Suprapubic skin (tissue), 4 donors: Measurements from ENCODE around the gene ZNF512B. TPM values are rescaled to one million over a fixed set of nuclear protein-coding genes. Genes with fewer than 3 reads are reported as not detected.
A peak's percentile ranks its signal among the peaks of the same experiment; 100 is the strongest.

Experiments
- DNase-seq, 2 donors: peaks; one replicate each; pipeline ENCODE4 v3.0.0-alpha.2; 2019; ENCODE audit warnings: low spot score in 2 of 2
- H3K27ac ChIP-seq: fragments of 200-600 bp; sonication (generic); one replicate; pipeline ENCODE4 v1.5.1; 2019
- H3K27me3 ChIP-seq: fragments of 200-600 bp; sonication (generic); one replicate; pipeline ENCODE4 v1.5.1; 2019
- H3K36me3 ChIP-seq: fragments of 200-600 bp; sonication (generic); one replicate; pipeline ENCODE4 v1.5.1; 2019
- H3K4me1 ChIP-seq: fragments of 200-600 bp; sonication (generic); one replicate; pipeline ENCODE4 v1.5.1; 2019
- H3K4me3 ChIP-seq: fragments of 200-600 bp; sonication (generic); one replicate; pipeline ENCODE4 v1.5.1; 2019; ENCODE audit warnings: mild to moderate bottlenecking
- H3K9me3 ChIP-seq: fragments of 200-600 bp; sonication (generic); one replicate; pipeline ENCODE4 v1.5.1; 2019
- EP300 ChIP-seq: sonication (generic); formaldehyde crosslinking; IDR thresholded peaks from one replicate; pipeline ENCODE4 v1.6.1; 2017; ENCODE audit warnings: antibody characterized with exemption
- POLR2A ChIP-seq, 2 donors: fragments of 450-650 bp; IDR thresholded peaks; one replicate each; pipeline ENCODE4 v1.6.1; 2017; ENCODE audit warnings: antibody characterized with exemption in 2 of 2, mild to moderate bottlenecking in 2 of 2, moderate library complexity in 2 of 2
- POLR2AphosphoS5 ChIP-seq, 3 donors: sonication (generic); formaldehyde crosslinking; IDR thresholded peaks; one replicate each; pipeline ENCODE4 v1.6.1; 2017; ENCODE audit warnings: antibody characterized with exemption in 3 of 3
- WGBS: methylation state at CpG from one replicate; pipeline ENCODE4 v1.1.5; 2018; 5-methylcytosine and 5-hydroxymethylcytosine counted together
- total RNA-seq, 4 donors: library from RNA; depleted of rRNA; stranded (reverse); fragments of >200 nt; gene quantifications; one replicate each; pipeline ENCODE4 v1.1.0, GENCODE V29; 2016
- TF ChIP-seq, protein P1 (sequence below), 2 donors: fragments of 200-600 bp in 1 of 2; fragments of 450-650 bp in 1 of 2; sonication (generic) in 1 of 2; IDR thresholded peaks; one replicate each; pipeline ENCODE4 v1.5.1; 2016 to 2019; ENCODE audit warnings: antibody characterized with exemption in 2 of 2, mild to moderate bottlenecking in 1 of 2, moderate library complexity in 1 of 2

Gene ZNF512B
- total RNA-seq, 4 donors from 2014 or later, result 17.7 to 32.4 (median 24.3) TPM

DNA sequence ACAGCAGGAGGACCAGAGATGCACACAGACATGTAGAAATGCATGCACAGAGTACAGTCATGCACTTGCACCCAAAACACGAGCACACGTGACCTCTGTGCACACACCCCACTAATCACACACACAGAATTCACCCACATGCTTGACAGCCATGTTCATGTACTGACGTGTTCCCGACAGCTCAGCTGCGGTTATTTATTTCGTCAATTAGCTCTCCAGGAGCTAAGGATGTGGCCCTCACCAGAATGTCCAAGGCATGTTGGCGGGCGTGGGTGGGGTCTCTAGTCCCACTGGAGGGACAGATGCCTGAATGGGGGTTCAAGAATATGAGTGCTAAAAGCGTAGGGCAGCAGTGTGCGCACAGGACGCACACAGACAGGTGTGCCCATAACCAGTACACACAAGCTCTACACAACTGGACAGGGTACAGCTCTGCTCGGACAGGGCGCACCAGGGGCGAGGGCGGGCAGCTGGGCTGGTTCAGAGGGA, 10.6 kb upstream of the ZNF512B start:
- 87% methylated on average over 3 of the region's 15 CpGs for WGBS
- TF ChIP-seq EP300 (no peak), POLR2A (IDR thresholded peaks at IDR 0.05) (no peak), POLR2AphosphoS5 (IDR thresholded peaks at IDR 0.05) (no peak)
- TF ChIP-seq, protein P1, sequence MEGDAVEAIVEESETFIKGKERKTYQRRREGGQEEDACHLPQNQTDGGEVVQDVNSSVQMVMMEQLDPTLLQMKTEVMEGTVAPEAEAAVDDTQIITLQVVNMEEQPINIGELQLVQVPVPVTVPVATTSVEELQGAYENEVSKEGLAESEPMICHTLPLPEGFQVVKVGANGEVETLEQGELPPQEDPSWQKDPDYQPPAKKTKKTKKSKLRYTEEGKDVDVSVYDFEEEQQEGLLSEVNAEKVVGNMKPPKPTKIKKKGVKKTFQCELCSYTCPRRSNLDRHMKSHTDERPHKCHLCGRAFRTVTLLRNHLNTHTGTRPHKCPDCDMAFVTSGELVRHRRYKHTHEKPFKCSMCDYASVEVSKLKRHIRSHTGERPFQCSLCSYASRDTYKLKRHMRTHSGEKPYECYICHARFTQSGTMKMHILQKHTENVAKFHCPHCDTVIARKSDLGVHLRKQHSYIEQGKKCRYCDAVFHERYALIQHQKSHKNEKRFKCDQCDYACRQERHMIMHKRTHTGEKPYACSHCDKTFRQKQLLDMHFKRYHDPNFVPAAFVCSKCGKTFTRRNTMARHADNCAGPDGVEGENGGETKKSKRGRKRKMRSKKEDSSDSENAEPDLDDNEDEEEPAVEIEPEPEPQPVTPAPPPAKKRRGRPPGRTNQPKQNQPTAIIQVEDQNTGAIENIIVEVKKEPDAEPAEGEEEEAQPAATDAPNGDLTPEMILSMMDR (IDR thresholded peaks at IDR 0.05), result no peak
- peak overlapping the region; percentile 96 for H3K27ac ChIP-seq
- no peaks in the 10 kb centered on the region for H3K27me3 ChIP-seq
- H3K36me3 ChIP-seq, result peaks cover 30% of the 10 kb centered on the region
- peak overlapping the region; percentile 97 for H3K4me3 ChIP-seq
- H3K9me3 ChIP-seq, result no peaks in the 10 kb centered on the region
- DNase-seq, result no peak
- H3K4me1 ChIP-seq, result peaks cover 52% of the 10 kb centered on the region

DNA sequence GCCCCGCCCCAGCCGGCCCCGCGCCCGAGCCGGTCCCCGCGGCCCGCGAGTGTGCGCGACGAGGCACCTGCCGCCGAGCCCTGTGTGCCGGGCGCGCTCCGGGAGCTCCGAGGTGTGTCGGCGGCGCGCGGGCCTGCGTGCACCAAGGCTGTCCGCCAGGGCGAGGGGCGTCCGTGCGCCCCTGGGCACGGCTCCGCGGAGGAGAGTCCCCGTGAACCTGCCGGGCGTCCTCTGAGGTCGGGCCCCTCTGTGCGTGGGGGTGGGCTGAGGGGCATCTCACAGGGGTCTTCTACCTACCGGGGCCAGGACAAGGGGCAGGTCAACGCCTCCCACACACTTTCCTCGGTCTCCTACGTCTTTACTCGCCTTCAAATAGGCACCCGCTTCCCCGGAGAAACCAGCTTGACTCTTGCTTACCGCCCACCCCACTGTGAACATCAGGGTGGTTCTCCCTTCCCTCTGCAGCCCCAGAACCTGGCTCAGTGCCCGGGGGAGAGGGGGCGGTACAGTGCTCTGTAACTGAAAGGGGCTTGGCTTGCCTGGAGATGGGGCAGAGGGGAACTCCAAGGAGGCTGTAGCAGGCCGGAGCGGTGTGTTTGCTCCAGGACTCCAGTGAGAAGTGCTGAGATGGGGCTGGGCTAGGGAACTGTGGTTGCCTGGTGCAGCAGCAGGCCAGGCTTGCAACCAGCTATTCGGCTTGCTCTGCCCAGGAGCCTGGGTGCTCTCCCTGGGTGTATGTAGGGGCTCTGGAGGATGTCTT, 10.0 kb upstream of the ZNF512B start, which contains the start of gene SAMD10:
Gene SAMD10 (minus strand): TSS at position 86 of the 760 bp plus-strand sequence. CDS start 175 bp downstream, outside the sequence.
- peak in 1 of 2 donors; percentile 77 for DNase-seq
- Histone ChIP-seq H3K4me3 (peak within 1 kb of the TSS; percentile 97), H3K36me3 (peaks cover 23% of the 10 kb centered on the region), H3K9me3 (no peaks in the 10 kb centered on the region), H3K27ac (peak within 1 kb of the TSS; percentile 96), H3K4me1 (peaks cover 52% of the 10 kb centered on the region), H3K27me3 (no peaks in the 10 kb centered on the region)
- 2% methylated on average over 12 of the region's 52 CpGs for WGBS
- TF ChIP-seq, protein P1 (IDR thresholded peaks at IDR 0.05), result peak in 1 of 2 donors; percentile 10
- TF ChIP-seq POLR2A (IDR thresholded peaks at IDR 0.05), result no peak
- no peak for TF ChIP-seq POLR2AphosphoS5 (IDR thresholded peaks at IDR 0.05)
- TF ChIP-seq EP300, result no peak

DNA sequence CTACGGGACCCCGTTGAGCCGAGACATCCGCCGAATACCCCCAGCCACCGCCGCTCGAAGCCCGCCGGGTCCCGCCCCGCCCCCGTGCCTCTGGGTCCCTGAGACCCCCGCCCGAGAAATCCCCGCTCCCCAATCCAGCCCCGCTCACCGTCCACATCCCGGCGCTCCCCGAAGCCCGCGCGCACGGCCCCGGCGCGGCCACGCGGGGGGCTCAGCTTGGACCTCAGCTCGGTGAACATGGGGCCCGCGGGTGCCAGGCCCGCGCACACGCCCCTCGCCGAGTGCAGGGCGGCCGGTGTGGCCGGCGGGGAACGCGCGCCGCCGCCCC, 9.5 kb upstream of the ZNF512B start:
- peak overlapping the region; percentile 97 for H3K4me3 ChIP-seq
- H3K4me1 ChIP-seq, result peaks cover 53% of the 10 kb centered on the region
- peak overlapping the region; percentile 96 for H3K27ac ChIP-seq
- peaks cover 18% of the 10 kb centered on the region for H3K36me3 ChIP-seq
- 0% methylated on average over 10 of the region's 47 CpGs for WGBS
- H3K27me3 ChIP-seq, result no peaks in the 10 kb centered on the region
- no peaks in the 10 kb centered on the region for H3K9me3 ChIP-seq
- peak in 1 of 2 donors; percentile 64 for DNase-seq
- TF ChIP-seq POLR2A (IDR thresholded peaks at IDR 0.05), result no peak
- no peak for TF ChIP-seq EP300
- TF ChIP-seq POLR2AphosphoS5 (IDR thresholded peaks at IDR 0.05), result no peak
- TF ChIP-seq, protein P1 (IDR thresholded peaks at IDR 0.05), result no peak

DNA sequence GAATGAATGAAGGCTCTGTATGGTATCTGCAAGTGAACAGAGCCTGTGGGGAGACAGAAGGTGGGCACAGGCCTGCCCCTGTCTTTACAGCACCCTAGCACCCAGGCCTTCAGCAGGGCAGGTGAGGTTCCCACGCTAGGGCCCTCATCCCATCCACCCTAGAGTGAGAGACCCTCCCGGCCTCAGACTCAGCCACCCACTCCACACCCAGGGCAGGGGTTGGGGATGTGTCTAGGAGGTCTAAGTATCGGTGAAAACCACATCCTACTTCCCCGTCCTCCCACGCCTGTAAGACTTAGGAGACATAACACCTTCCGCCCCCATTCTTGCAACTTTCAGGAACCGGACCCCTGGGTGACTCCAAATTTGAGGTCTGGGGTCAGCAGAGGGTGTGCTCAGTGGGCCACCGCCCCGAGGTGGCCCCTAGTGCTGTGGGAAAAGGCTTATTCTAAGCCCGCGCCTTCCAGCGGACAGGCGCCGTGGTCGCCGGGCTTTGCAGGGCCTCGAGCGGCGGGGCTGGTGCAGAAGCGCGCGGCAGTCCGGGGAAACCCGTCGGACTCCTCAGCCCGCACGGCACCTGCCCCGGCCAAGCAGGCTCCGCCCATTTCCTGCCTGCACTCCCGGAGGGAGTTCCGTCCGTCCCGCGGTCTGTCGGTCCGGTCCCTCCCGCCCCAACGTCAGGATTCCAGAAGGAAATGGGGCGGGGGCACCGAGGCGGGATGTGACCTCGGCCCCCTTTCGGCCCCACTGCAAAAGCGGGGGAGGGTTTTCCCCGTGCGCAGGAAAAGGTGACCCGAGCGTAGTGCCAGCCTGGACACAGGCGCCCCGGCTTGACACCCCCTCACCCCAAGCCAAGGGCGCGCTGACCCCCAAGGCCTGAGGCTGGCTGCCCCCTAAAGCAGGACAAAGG, 8.8 kb upstream of the ZNF512B start:
- H3K36me3 ChIP-seq, result peaks cover 12% of the 10 kb centered on the region
- H3K27ac ChIP-seq, result peak overlapping the region; percentile 96
- peak in 1 of 2 donors; percentile 80 for DNase-seq
- TF ChIP-seq POLR2AphosphoS5 (IDR thresholded peaks at IDR 0.05) (no peak), EP300 (no peak), POLR2A (IDR thresholded peaks at IDR 0.05) (no peak)
- TF ChIP-seq, protein P1 (IDR thresholded peaks at IDR 0.05), result no peak
- no peaks in the 10 kb centered on the region for H3K9me3 ChIP-seq
- H3K27me3 ChIP-seq, result no peaks in the 10 kb centered on the region
- H3K4me3 ChIP-seq, result peak overlapping the region; percentile 97
- WGBS, result 42% methylated on average over 13 of the region's 52 CpGs
- H3K4me1 ChIP-seq, result peaks cover 58% of the 10 kb centered on the region
